ENCODE data around the gene PPP1R36.

The PPP1R36 gene

DNA sequence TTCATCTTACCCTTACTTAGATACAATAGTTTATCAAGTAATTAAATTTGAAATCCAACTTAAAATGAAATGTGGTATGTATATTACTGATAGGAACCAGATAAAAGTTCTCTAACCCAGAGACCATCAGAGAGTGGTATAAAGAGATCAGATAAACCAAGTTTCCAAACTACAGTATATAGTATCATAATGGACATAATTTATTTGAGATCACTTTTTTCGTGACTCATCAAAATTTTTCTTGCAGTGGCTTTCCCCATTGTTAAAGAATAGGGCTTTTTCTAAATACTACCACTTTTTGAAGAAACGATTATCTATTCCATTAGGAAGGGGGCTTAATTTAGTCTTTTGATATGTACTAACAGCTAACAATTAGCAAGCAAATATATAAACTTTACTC is 24.4 kb upstream of the PPP1R36 start:
- TF ChIP-seq SUZ12 (IDR thresholded peaks at IDR 0.05): no peak
- no peak for TF ChIP-seq ELF4 (IDR thresholded peaks at IDR 0.05)
- no peak for TF ChIP-seq FOXM1 (IDR thresholded peaks at IDR 0.05; ENCODE audit: borderline replicate concordance)
- TF ChIP-seq FOXA1 (IDR thresholded peaks at IDR 0.05): no peak
- ChIA-PET CTCF (interaction anchor here (1.0 to 1.6 kb wide), 2 partner anchors 15 to 112 kb away, joined by 3 read pairs; no protein-coding TSS in a partner anchor), POLR2A (interaction anchor here (1.1 kb wide), 1 partner anchor 187 kb away, joined by 3 read pairs; no protein-coding TSS in a partner anchor)
- DNase-seq (ENCODE audit: extremely low spot score): no peak

DNA sequence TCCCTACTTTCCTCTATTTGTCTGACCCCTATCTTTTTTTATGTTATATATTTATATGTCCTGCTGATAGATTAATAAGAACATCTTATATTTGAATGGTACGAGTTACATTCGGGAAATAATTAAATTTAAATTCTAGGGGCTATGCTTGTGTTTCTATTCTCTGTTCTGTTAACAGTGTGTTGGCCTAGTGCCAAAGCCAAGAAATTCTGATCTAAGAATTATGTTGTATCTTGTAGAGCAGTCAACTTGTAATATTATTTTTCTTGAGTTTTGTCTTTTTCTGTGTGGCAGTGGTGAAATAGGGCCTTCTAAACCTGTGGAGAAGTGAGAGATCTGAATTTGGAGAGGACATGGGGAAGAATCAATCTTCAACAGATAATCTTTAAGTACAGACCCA is 18.2 kb upstream of the PPP1R36 start:
- CTCF ChIA-PET: no interaction called here
- POLR2A ChIA-PET: no interaction called here
- TF ChIP-seq FOXM1 (IDR thresholded peaks at IDR 0.05; ENCODE audit: borderline replicate concordance) (no peak), ZNF384 (IDR thresholded peaks at IDR 0.05) (no peak), CTBP1 (IDR thresholded peaks at IDR 0.05; ENCODE audit: borderline replicate concordance) (no peak), SUZ12 (IDR thresholded peaks at IDR 0.05) (no peak), HDGF (IDR thresholded peaks at IDR 0.05; ENCODE audit: borderline replicate concordance) (no peak)
- DNase-seq (ENCODE audit: extremely low spot score): no peak

DNA sequence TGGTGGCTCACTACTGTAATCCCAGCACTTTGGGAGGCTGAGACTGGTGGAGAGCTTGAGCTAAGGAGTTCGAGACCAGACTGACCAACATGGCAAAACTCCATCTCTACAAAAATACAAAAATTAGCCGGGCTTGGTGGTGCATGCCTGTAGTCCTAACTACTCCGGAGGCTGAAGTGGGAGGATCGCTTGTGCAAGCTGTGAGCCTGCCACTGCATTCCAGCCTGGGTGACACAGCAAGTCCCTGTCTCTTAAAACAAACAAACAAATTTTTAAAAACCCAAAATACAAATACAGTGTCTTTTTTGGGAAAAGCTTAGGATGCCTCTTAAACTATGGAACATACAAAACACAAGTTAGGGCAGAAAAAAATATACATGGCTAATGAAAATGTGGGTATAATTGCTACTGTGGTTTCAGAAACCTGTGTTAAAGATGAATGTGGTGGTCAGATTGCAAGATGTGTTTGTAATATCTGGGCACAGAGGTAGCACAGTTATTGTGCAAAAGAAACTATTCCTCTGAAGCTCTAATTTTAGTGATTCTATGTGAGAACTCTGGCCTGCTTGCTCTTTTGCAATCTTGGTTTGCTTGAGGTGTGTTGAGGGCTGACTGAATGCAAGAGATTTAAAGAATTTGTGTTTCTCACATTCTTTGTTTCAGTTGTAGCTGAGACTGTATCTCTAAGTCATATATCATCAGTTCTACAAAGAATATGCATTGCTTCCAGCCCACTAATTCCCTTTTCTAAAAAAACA is 13.1 kb upstream of the PPP1R36 start:
- ChIA-PET POLR2A (interaction anchor here (0.5 kb wide), 1 partner anchor 18 kb away, joined by 3 read pairs; no protein-coding TSS in a partner anchor), CTCF (interaction anchor here (0.5 kb wide), 1 partner anchor 79 kb away, joined by 3 read pairs; no protein-coding TSS in a partner anchor)
- DNase-seq (ENCODE audit: extremely low spot score): no peak
- TF ChIP-seq FOXM1 (IDR thresholded peaks at IDR 0.05; ENCODE audit: borderline replicate concordance): no peak
- TF ChIP-seq SUZ12 (IDR thresholded peaks at IDR 0.05): no peak
- no peak for TF ChIP-seq ARNT (IDR thresholded peaks at IDR 0.05)
- TF ChIP-seq, protein P1, sequence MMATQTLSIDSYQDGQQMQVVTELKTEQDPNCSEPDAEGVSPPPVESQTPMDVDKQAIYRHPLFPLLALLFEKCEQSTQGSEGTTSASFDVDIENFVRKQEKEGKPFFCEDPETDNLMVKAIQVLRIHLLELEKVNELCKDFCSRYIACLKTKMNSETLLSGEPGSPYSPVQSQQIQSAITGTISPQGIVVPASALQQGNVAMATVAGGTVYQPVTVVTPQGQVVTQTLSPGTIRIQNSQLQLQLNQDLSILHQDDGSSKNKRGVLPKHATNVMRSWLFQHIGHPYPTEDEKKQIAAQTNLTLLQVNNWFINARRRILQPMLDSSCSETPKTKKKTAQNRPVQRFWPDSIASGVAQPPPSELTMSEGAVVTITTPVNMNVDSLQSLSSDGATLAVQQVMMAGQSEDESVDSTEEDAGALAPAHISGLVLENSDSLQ (IDR thresholded peaks at IDR 0.05): no peak
- TF ChIP-seq BHLHE40 (IDR thresholded peaks at IDR 0.05; ENCODE audit: borderline replicate concordance): no peak
- TF ChIP-seq ELF4 (IDR thresholded peaks at IDR 0.05): no peak
- TF ChIP-seq FOXA1 (IDR thresholded peaks at IDR 0.05): no peak
- TF ChIP-seq HDGF (IDR thresholded peaks at IDR 0.05; ENCODE audit: borderline replicate concordance): no peak
- TF ChIP-seq LEF1 (IDR thresholded peaks at IDR 0.05; ENCODE audit: borderline replicate concordance): no peak
- no peak for TF ChIP-seq FOXK2 (IDR thresholded peaks at IDR 0.05)

DNA sequence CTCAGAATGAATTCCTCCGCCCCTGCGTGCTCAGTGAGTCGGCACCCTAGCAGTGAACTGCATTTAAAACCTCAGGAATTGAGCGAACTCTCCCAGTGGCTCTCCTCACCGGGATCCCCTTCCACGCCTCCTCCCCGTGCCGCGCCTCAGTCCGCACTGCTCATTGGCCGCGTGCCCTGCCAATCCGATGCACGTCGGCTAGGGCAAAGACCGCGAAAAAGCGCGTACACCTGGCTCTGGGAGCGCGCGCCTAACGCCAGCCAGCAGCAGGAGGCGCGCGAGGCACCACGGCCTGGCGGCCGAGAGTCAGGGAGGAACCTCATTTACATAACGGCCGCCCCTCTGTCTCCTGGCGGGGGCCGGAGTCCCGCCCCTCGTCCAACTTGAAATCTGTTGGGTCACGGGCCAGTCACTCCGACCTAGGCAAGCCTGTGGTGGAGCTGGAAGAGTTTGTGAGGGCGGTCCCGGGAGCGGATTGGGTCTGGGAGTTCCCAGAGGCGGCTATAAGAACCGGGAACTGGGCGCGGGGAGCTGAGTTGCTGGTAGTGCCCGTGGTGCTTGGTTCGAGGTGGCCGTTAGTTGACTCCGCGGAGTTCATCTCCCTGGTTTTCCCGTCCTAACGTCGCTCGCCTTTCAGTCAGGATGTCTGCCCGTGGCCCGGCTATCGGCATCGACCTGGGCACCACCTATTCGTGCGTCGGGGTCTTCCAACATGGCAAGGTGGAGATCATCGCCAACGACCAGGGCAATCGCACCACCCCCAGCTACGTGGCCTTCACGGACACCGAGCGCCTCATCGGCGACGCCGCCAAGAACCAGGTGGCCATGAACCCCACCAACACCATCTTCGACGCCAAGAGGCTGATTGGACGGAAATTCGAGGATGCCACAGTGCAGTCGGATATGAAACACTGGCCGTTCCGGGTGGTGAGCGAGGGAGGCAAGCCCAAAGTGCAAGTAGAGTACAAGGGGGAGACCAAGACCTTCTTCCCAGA is 9.3 kb upstream of the PPP1R36 start, which contains the start of gene HSPA2:
Gene HSPA2 (plus strand): TSS at position 534 of the 995 bp plus-strand sequence. CDS start 109 bp downstream, at position 643.
- ChIA-PET CTCF (interaction anchor here (0.9 to 1.3 kb wide), 2 partner anchors 29 to 203 kb away, joined by 3 to 4 read pairs; no protein-coding TSS in a partner anchor), POLR2A (interaction anchor here (0.6 to 1.5 kb wide), 17 partner anchors 10 to 164 kb away, joined by 3 to 8 read pairs (median 4); partner anchors contain the start of genes MTHFD1, PLEKHG3, PPP1R36 and ZBTB1)
- TF ChIP-seq ZNF384 (IDR thresholded peaks at IDR 0.05): no peak
- TF ChIP-seq, protein P1 (IDR thresholded peaks at IDR 0.05): peak; percentile 99
- peak; percentile 90 for DNase-seq (ENCODE audit: extremely low spot score)

DNA sequence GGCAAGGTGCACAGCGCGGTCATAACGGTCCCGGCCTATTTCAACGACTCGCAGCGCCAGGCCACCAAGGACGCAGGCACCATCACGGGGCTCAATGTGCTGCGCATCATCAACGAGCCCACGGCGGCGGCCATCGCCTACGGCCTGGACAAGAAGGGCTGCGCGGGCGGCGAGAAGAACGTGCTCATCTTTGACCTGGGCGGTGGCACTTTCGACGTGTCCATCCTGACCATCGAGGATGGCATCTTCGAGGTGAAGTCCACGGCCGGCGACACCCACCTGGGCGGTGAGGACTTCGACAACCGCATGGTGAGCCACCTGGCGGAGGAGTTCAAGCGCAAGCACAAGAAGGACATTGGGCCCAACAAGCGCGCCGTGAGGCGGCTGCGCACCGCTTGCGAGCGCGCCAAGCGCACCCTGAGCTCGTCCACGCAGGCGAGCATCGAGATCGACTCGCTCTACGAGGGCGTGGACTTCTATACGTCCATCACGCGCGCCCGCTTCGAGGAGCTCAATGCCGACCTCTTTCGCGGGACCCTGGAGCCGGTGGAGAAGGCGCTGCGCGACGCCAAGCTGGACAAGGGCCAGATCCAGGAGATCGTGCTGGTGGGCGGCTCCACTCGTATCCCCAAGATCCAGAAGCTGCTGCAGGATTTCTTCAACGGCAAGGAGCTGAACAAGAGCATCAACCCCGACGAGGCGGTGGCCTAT is 8.3 kb upstream of the PPP1R36 start:
- no peak for DNase-seq (ENCODE audit: extremely low spot score)
- POLR2A ChIA-PET: interaction anchor here (1.0 to 1.5 kb wide), 2 partner anchors 36 to 153 kb away, joined by 3 to 4 read pairs; partner anchors contain the start of gene MTHFD1
- TF ChIP-seq BHLHE40 (IDR thresholded peaks at IDR 0.05; ENCODE audit: borderline replicate concordance) (no peak), CTBP1 (IDR thresholded peaks at IDR 0.05; ENCODE audit: borderline replicate concordance) (no peak)
- CTCF ChIA-PET: no interaction called here

DNA sequence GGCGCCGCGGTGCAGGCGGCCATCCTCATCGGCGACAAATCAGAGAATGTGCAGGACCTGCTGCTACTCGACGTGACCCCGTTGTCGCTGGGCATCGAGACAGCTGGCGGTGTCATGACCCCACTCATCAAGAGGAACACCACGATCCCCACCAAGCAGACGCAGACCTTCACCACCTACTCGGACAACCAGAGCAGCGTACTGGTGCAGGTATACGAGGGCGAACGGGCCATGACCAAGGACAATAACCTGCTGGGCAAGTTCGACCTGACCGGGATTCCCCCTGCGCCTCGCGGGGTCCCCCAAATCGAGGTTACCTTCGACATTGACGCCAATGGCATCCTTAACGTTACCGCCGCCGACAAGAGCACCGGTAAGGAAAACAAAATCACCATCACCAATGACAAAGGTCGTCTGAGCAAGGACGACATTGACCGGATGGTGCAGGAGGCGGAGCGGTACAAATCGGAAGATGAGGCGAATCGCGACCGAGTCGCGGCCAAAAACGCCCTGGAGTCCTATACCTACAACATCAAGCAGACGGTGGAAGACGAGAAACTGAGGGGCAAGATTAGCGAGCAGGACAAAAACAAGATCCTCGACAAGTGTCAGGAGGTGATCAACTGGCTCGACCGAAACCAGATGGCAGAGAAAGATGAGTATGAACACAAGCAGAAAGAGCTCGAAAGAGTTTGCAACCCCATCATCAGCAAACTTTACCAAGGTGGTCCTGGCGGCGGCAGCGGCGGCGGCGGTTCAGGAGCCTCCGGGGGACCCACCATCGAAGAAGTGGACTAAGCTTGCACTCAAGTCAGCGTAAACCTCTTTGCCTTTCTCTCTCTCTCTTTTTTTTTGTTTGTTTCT is 7.6 kb upstream of the PPP1R36 start:
- TF ChIP-seq L3MBTL2 (conservative IDR thresholded peaks at IDR 0.05) (no peak), FOXM1 (IDR thresholded peaks at IDR 0.05; ENCODE audit: borderline replicate concordance) (no peak), SUZ12 (IDR thresholded peaks at IDR 0.05) (no peak), SP1 (IDR thresholded peaks at IDR 0.05) (no peak), TARDBP (IDR thresholded peaks at IDR 0.05) (no peak), FOXA1 (IDR thresholded peaks at IDR 0.05) (no peak), CTBP1 (IDR thresholded peaks at IDR 0.05; ENCODE audit: borderline replicate concordance) (no peak), ZNF384 (IDR thresholded peaks at IDR 0.05) (no peak), ELF4 (IDR thresholded peaks at IDR 0.05) (no peak), NFRKB (IDR thresholded peaks at IDR 0.05) (no peak), ARNT (IDR thresholded peaks at IDR 0.05) (no peak)
- no peak for DNase-seq (ENCODE audit: extremely low spot score)
- POLR2A ChIA-PET: interaction anchor here (1.0 to 1.5 kb wide), 2 partner anchors 37 to 154 kb away, joined by 3 to 4 read pairs; partner anchors contain the start of gene MTHFD1
- CTCF ChIA-PET: interaction anchor here (0.7 kb wide), 1 partner anchor 94 kb away, joined by 3 read pairs; no protein-coding TSS in a partner anchor

Data from HEK293T (cell line).